C4-2B (cell line): ENCODE measurements around the gene MAG.

ENCODE experiments used
- ZFX ChIP-seq: fragments of 450-650 bp; IDR thresholded peaks from 2 replicates; pipeline ENCODE4 v1.6.1; 2017
- TF ChIP-seq, protein P1 (sequence below): fragments of 450-650 bp; conservative IDR thresholded peaks from 2 replicates; pipeline ENCODE4 v1.5.1; 2017; ENCODE audit warnings: mild to moderate bottlenecking

DNA sequence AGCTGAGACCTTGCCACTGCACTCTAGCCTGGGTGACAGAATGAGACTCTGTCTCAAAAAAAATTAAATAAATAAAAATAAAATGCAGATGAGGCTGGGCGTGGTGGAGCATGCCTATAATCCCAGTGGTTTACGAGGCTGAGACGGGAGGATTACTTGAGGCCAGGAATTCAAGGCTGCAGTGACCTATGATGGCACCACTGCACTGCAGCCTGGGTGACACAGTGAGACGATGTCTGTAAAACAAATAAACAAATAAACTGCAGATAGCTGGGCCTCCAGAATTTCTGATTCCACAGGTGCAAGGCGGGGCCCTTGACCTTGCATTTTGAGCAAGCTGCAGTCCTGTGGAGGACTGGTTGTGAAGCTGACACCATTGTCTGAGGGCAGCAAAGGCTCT is 3.1 kb upstream of the MAG start:
- TF ChIP-seq, protein P1, sequence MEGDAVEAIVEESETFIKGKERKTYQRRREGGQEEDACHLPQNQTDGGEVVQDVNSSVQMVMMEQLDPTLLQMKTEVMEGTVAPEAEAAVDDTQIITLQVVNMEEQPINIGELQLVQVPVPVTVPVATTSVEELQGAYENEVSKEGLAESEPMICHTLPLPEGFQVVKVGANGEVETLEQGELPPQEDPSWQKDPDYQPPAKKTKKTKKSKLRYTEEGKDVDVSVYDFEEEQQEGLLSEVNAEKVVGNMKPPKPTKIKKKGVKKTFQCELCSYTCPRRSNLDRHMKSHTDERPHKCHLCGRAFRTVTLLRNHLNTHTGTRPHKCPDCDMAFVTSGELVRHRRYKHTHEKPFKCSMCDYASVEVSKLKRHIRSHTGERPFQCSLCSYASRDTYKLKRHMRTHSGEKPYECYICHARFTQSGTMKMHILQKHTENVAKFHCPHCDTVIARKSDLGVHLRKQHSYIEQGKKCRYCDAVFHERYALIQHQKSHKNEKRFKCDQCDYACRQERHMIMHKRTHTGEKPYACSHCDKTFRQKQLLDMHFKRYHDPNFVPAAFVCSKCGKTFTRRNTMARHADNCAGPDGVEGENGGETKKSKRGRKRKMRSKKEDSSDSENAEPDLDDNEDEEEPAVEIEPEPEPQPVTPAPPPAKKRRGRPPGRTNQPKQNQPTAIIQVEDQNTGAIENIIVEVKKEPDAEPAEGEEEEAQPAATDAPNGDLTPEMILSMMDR = no peak
- TF ChIP-seq ZFX = no peak
